ENCODE data around the gene LAMA3. TPM values are rescaled to one million over a fixed set of nuclear protein-coding genes. Genes with fewer than 3 reads are reported as not detected.

LAMA3 gene
- total RNA-seq, 2 donors from 2014 or later = 30.1 to 34.2 TPM

GRCh38 chr18:23682045-23682444 is 7.2 kb upstream of the LAMA3 start:
- Histone ChIP-seq H3K36me3 (no peaks in the 10 kb centered on the region), H3K4me3 (no peak overlapping the region), H3K9me3 (no peaks in the 10 kb centered on the region), H3K27me3 (replicated peaks; ENCODE audit: insufficient read depth) (no peaks in the 10 kb centered on the region), H3K27ac (no peak overlapping the region), H3K4me1 (ENCODE audit: control insufficient read depth in 1 of 2, low read depth in 2 of 2) (peaks cover 4% of the 10 kb centered on the region in 2 donors)
- ATAC-seq (ENCODE audit: insufficient number of reproducible peaks, low FRiP score, low read depth) = no peak
- TF ChIP-seq CTCF (IDR thresholded peaks at IDR 0.05) = no peak
- no peak for DNase-seq (ENCODE audit: low spot score)

GRCh38 chr18:23682472-23682871 is 6.8 kb upstream of the LAMA3 start:
- TF ChIP-seq CTCF (IDR thresholded peaks at IDR 0.05) = no peak
- no peak overlapping the region for H3K4me3 ChIP-seq
- ATAC-seq (ENCODE audit: insufficient number of reproducible peaks, low FRiP score, low read depth) = no peak
- H3K27me3 ChIP-seq (replicated peaks; ENCODE audit: insufficient read depth) = no peaks in the 10 kb centered on the region
- H3K36me3 ChIP-seq = no peaks in the 10 kb centered on the region
- no peak for DNase-seq (ENCODE audit: low spot score)
- peaks cover 4% of the 10 kb centered on the region in 2 donors for H3K4me1 ChIP-seq (ENCODE audit: control insufficient read depth in 1 of 2, low read depth in 2 of 2)
- H3K27ac ChIP-seq = no peak overlapping the region
- no peaks in the 10 kb centered on the region for H3K9me3 ChIP-seq

GRCh38 chr18:23683155-23683554 is 6.1 kb upstream of the LAMA3 start:
- no peak overlapping the region for H3K27ac ChIP-seq
- no peaks in the 10 kb centered on the region for H3K9me3 ChIP-seq
- peaks cover 4 to 5% of the 10 kb centered on the region in 2 donors for H3K4me1 ChIP-seq (ENCODE audit: control insufficient read depth in 1 of 2, low read depth in 2 of 2)
- no peak for TF ChIP-seq CTCF (IDR thresholded peaks at IDR 0.05)
- H3K36me3 ChIP-seq = no peaks in the 10 kb centered on the region
- DNase-seq (ENCODE audit: low spot score) (no peak), ATAC-seq (ENCODE audit: insufficient number of reproducible peaks, low FRiP score, low read depth) (no peak)
- no peaks in the 10 kb centered on the region for H3K27me3 ChIP-seq (replicated peaks; ENCODE audit: insufficient read depth)
- H3K4me3 ChIP-seq = no peak overlapping the region

GRCh38 chr18:23683671-23684070 is 5.6 kb upstream of the LAMA3 start:
- ATAC-seq (ENCODE audit: insufficient number of reproducible peaks, low FRiP score, low read depth) (no peak), DNase-seq (ENCODE audit: low spot score) (no peak)
- Histone ChIP-seq H3K27me3 (replicated peaks; ENCODE audit: insufficient read depth) (no peaks in the 10 kb centered on the region), H3K9me3 (no peaks in the 10 kb centered on the region), H3K4me3 (no peak overlapping the region), H3K27ac (no peak overlapping the region), H3K36me3 (no peaks in the 10 kb centered on the region), H3K4me1 (ENCODE audit: control insufficient read depth in 1 of 2, low read depth in 2 of 2) (peaks cover 6 to 10% of the 10 kb centered on the region in 2 donors)
- TF ChIP-seq CTCF (IDR thresholded peaks at IDR 0.05) = no peak

- H3K9me3 ChIP-seq = no peaks in the 10 kb centered on the region
- no peaks in the 10 kb centered on the region for H3K36me3 ChIP-seq
- DNase-seq (ENCODE audit: low spot score) = no peak
- peaks cover 10 to 19% of the 10 kb centered on the region in 2 donors for H3K4me1 ChIP-seq (ENCODE audit: control insufficient read depth in 1 of 2, low read depth in 2 of 2)
- no peak for TF ChIP-seq CTCF (IDR thresholded peaks at IDR 0.05)
- no peak overlapping the region for H3K27ac ChIP-seq
- ATAC-seq (ENCODE audit: insufficient number of reproducible peaks, low FRiP score, low read depth) = no peak
- H3K27me3 ChIP-seq (replicated peaks; ENCODE audit: insufficient read depth) = no peaks in the 10 kb centered on the region
- H3K4me3 ChIP-seq = no peak overlapping the region
These were observed 4.6 kb upstream of the LAMA3 start for GRCh38 chr18:23684515-23685197.
